ENCODE data around the gene KRTAP6-2. TPM values are rescaled to one million over a fixed set of nuclear protein-coding genes. Genes with fewer than 3 reads are reported as not detected.

Gene KRTAP6-2, protein sequence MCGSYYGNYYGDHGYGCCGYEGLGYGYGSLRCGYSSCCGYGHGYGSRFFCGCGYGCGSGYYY
- not detected for total RNA-seq

DNA sequence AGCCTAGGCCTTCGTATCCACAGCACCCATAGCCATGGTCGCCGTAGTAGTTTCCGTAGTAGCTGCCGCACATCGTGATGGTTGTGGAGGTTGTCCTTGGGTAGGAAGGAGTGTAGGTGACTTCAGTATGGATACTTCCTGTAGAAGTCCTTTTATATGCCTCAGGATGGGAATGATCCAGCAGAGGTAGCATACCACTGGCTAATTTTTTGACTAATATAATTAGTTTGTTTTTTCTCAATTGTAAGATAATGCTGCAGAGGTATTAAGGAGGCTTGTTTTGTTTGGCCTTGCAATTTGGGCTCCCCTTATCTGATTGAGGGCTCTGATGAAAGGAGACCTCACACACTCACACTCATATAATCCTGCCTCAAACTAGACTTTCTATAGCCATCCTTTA is at the start of gene KRTAP6-2:
Gene KRTAP6-2 (minus strand): TSS at position 101 of the 400 bp plus-strand sequence. CDS start 28 bp downstream, at position 73.
- Mint-ChIP-seq H3K9me3 (ENCODE audit: low read depth) (peaks cover 2% of the 10 kb centered on the region), H3K27ac (no peak within 1 kb of the TSS), H3K27me3 (peaks cover 2% of the 10 kb centered on the region), H3K36me3 (ENCODE audit: low read depth) (no peaks in the 10 kb centered on the region), H3K4me3 (no peak within 1 kb of the TSS), H3K4me1 (no peaks in the 10 kb centered on the region)
- ATAC-seq, result no peak
- CTCF ChIA-PET, result no interaction called here
- no peak for DNase-seq
- intact Hi-C loops (cut with DNase I, micrococcal nuclease), result no loop called here
- POLR2A ChIA-PET, result no interaction called here

DNA sequence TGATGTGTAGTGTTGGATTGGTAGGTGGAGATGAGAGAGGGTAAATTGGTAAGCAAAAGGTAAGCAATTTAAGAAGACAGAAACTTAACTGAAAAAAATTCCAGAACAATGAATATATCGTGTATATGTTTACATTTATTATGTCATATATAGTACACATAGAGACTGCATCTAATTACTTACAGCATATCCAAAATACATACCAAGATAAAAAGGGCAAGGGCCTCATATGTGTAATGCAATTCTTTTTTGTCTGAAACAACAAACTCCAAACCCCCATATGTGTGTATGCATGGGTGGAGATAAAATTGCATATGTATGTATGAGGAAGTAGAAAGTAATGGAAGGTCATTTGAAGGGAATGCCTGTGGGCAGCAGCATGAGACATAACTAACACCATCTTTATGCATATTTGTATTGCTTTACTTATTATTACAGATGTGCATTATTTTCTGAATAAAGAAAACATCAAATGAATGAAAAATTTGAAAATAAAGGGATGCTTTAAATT is 48.3 kb upstream of the KRTAP6-2 start:
- H3K27ac Mint-ChIP-seq, result no peak overlapping the region
- no peaks in the 10 kb centered on the region for H3K36me3 Mint-ChIP-seq (ENCODE audit: low read depth)
- H3K4me3 Mint-ChIP-seq, result no peak overlapping the region
- no peaks in the 10 kb centered on the region for H3K9me3 Mint-ChIP-seq (ENCODE audit: low read depth)
- ATAC-seq (no peak), DNase-seq (no peak)
- intact Hi-C loops (cut with DNase I, micrococcal nuclease), result no loop called here
- POLR2A ChIA-PET, result no interaction called here
- H3K4me1 Mint-ChIP-seq, result no peaks in the 10 kb centered on the region
- H3K27me3 Mint-ChIP-seq, result peaks cover 4% of the 10 kb centered on the region
- CTCF ChIA-PET, result no interaction called here

DNA sequence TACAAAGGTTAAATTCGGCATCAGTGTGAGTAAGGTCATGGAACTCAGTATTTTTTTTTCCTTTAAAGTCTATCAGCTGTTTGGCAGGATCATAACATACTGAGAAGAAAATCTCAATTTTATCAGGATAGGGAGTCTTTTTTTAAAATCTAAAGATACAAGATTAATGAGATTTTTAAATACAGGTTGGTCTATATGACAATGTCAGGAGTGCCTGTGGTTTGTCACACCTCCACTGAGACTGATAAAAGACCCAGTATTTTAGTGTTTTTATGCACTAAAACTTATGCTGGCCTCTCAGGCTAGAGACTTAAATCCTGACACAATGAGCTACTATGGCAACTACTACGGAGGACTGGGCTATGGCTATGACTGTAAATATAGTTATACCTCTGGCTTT is 43.9 kb upstream of the KRTAP6-2 start, which contains the start of gene KRTAP20-3:
Gene KRTAP20-3 (plus strand): TSS at position 301 of the 400 bp plus-strand sequence.
- intact Hi-C loops (cut with DNase I, micrococcal nuclease), result no loop called here
- CTCF ChIA-PET, result interaction anchor here (0.6 kb wide), 1 partner anchor 917 kb away, joined by 3 read pairs; no protein-coding TSS in a partner anchor
- Mint-ChIP-seq H3K36me3 (ENCODE audit: low read depth) (no peaks in the 10 kb centered on the region), H3K4me1 (no peaks in the 10 kb centered on the region), H3K4me3 (no peak within 1 kb of the TSS), H3K27me3 (peaks cover 2% of the 10 kb centered on the region), H3K9me3 (ENCODE audit: low read depth) (no peaks in the 10 kb centered on the region), H3K27ac (no peak within 1 kb of the TSS)
- DNase-seq, result no peak
- POLR2A ChIA-PET, result no interaction called here
- ATAC-seq, result no peak

DNA sequence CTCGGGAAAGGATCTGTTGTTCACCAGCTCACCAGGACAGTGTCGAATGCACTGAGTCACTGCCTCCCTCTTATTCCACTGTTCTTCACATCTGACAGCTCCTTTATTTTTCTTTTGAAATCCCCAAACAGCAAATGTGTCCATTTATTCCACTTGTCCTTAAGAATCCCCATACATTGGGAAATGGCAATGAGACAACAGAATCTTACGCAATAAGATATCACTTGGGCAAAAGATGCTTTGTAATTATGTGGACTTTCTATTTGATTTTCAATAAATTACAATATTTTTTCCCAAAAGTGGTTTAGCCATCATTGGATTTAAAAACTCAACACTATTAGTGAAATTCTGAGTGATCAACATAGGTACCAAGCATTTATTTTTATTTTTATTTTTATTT is 40.0 kb upstream of the KRTAP6-2 start:
- ATAC-seq (no peak), DNase-seq (no peak)
- H3K27ac Mint-ChIP-seq, result no peak overlapping the region
- intact Hi-C loops (cut with DNase I, micrococcal nuclease), result no loop called here
- H3K4me1 Mint-ChIP-seq, result no peaks in the 10 kb centered on the region
- H3K27me3 Mint-ChIP-seq, result no peaks in the 10 kb centered on the region
- H3K4me3 Mint-ChIP-seq, result no peak overlapping the region
- POLR2A ChIA-PET, result no interaction called here
- H3K36me3 Mint-ChIP-seq (ENCODE audit: low read depth), result no peaks in the 10 kb centered on the region
- CTCF ChIA-PET, result no interaction called here
- no peaks in the 10 kb centered on the region for H3K9me3 Mint-ChIP-seq (ENCODE audit: low read depth)

DNA sequence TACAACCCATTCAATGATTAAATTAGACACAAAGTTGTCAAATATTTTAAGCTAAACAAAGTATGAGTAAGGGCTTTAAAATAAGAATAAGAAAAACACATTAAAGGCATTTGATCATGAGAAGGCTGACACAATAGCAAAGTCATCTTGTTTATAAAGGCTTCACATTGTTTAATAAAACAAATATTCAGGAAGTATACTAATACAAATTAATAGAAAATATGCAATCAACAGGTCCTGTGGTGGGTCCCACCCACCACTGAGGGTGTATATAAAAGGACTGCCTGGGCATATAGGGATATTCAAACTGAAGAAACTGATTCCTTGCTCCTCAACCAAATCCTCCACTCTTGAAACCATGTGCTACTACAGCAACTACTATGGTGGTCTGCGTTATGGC is 36.2 kb upstream of the KRTAP6-2 start, which contains the start of gene KRTAP20-2:
Gene KRTAP20-2 (plus strand): TSS at position 301 of the 400 bp plus-strand sequence. CDS start 58 bp downstream, at position 359.
- no peak within 1 kb of the TSS for H3K27ac Mint-ChIP-seq
- H3K36me3 Mint-ChIP-seq (ENCODE audit: low read depth), result no peaks in the 10 kb centered on the region
- no peaks in the 10 kb centered on the region for H3K9me3 Mint-ChIP-seq (ENCODE audit: low read depth)
- ATAC-seq, result no peak
- intact Hi-C loops (cut with DNase I, micrococcal nuclease), result no loop called here
- ChIA-PET POLR2A (no interaction called here), CTCF (no interaction called here)
- DNase-seq, result no peak
- no peak within 1 kb of the TSS for H3K4me3 Mint-ChIP-seq
- no peaks in the 10 kb centered on the region for H3K27me3 Mint-ChIP-seq
- no peaks in the 10 kb centered on the region for H3K4me1 Mint-ChIP-seq

DNA sequence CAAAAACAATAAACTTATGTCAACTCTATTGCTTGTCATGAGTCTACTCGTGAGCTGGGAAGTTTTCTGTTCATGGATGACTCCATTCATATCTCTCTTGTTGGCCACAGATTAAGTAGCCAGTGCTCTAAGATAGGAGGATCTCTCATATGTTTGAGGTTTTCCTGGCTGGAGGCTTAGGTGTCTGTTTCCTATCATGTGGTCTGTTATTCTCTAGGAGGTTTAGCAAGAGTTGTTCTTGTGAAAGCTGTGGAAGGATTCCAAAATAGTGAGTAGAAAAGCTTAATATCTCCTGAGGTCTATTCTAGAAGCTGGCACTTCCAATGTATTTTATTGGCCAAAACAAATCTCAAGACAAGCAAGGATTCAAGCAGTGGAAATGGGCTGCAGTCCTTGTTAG is 30.5 kb upstream of the KRTAP6-2 start:
- H3K4me3 Mint-ChIP-seq, result no peak overlapping the region
- no peaks in the 10 kb centered on the region for H3K4me1 Mint-ChIP-seq
- CTCF ChIA-PET, result no interaction called here
- no peaks in the 10 kb centered on the region for H3K36me3 Mint-ChIP-seq (ENCODE audit: low read depth)
- ATAC-seq (no peak), DNase-seq (no peak)
- POLR2A ChIA-PET, result no interaction called here
- no peaks in the 10 kb centered on the region for H3K9me3 Mint-ChIP-seq (ENCODE audit: low read depth)
- H3K27ac Mint-ChIP-seq, result no peak overlapping the region
- intact Hi-C loops (cut with DNase I, micrococcal nuclease), result no loop called here
- H3K27me3 Mint-ChIP-seq, result no peaks in the 10 kb centered on the region

DNA sequence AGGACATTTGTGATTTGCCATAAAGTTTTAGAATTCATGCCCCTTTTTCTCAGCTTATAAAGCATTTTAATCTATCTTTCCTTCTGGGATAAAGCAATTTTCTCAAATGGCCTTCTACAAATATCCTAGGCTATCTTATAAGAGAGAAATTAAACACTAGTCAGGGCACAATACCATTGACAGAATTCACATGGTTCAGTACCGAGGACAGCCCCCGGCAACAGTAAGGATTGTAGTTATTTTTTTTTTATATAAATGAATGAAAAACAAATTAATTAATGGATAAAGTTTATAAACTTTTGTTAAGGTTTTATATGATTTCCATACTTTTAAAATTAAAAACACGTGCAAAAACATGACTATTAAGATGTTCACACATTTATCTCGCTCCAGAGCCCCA is 29.4 kb upstream of the KRTAP6-2 start:
- Mint-ChIP-seq H3K27me3 (no peaks in the 10 kb centered on the region), H3K4me3 (no peak overlapping the region), H3K9me3 (ENCODE audit: low read depth) (no peaks in the 10 kb centered on the region), H3K27ac (no peak overlapping the region), H3K4me1 (no peaks in the 10 kb centered on the region), H3K36me3 (ENCODE audit: low read depth) (no peaks in the 10 kb centered on the region)
- intact Hi-C loops (cut with DNase I, micrococcal nuclease), result no loop called here
- no peak for ATAC-seq
- POLR2A ChIA-PET, result no interaction called here
- DNase-seq, result no peak
- CTCF ChIA-PET, result no interaction called here

DNA sequence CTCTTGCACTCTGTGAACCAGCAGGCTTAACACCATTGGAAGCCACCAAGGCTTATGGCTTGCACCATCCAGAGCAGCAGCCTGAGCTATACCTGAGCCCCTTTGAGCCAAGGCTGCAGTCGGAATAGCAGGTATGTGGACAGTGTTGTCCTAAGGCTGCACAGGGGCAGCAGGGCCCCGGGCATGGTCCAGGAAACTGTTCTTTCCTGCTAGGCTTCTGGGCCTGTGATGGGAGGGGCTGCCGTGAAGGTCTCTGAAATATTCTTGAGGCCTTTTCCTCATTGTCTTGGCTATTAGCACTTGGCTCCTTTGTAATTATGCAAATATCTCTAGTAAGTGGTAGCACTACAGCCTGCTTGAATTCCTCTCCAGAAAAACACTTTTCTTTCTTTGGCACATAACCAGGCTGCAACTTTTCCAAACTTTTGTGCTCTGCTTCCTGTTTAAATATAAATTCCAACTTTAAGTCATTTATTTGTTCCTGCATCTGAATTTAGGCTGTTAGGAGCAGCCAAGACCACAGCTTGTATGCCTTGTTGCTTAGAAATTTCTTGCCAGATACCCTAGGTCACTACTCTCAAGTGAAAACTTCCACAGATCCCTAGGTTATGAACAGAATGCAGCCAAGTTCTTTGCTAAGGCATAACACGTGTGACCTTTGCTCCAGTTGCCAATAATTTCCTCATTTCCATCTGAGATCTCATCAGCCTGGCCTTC is 26.9 kb upstream of the KRTAP6-2 start:
- H3K36me3 Mint-ChIP-seq (ENCODE audit: low read depth), result no peaks in the 10 kb centered on the region
- DNase-seq, result no peak
- H3K4me3 Mint-ChIP-seq, result no peak overlapping the region
- H3K27ac Mint-ChIP-seq, result no peak overlapping the region
- POLR2A ChIA-PET, result no interaction called here
- H3K27me3 Mint-ChIP-seq, result no peaks in the 10 kb centered on the region
- CTCF ChIA-PET, result no interaction called here
- no peaks in the 10 kb centered on the region for H3K9me3 Mint-ChIP-seq (ENCODE audit: low read depth)
- H3K4me1 Mint-ChIP-seq, result no peaks in the 10 kb centered on the region
- no peak for ATAC-seq
- intact Hi-C loops (cut with DNase I, micrococcal nuclease), result no loop called here

DNA sequence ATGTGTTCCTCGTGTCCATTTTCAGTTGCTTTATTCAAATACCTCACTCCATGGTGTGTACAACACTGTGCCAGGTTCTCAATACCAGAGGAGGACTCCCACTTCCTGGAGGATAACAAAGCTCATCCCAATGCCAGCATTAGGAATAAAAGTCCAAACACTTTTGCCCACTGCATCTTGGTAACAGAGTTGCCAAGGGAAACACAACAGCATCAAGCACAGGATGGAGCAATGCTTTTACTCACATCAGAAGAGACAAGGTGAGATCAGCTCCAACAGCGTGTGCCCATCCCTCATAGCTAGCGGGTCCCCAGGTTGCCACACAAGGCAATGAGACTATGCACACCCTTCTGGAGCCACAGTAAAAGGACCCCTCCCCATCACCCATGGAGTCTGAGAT is 24.7 kb upstream of the KRTAP6-2 start:
- Mint-ChIP-seq H3K36me3 (ENCODE audit: low read depth) (no peaks in the 10 kb centered on the region), H3K9me3 (ENCODE audit: low read depth) (no peaks in the 10 kb centered on the region), H3K27ac (no peak overlapping the region), H3K4me1 (no peaks in the 10 kb centered on the region), H3K27me3 (no peaks in the 10 kb centered on the region), H3K4me3 (no peak overlapping the region)
- intact Hi-C loops (cut with DNase I, micrococcal nuclease), result no loop called here
- CTCF ChIA-PET, result no interaction called here
- POLR2A ChIA-PET, result no interaction called here
- DNase-seq (no peak), ATAC-seq (no peak)

DNA sequence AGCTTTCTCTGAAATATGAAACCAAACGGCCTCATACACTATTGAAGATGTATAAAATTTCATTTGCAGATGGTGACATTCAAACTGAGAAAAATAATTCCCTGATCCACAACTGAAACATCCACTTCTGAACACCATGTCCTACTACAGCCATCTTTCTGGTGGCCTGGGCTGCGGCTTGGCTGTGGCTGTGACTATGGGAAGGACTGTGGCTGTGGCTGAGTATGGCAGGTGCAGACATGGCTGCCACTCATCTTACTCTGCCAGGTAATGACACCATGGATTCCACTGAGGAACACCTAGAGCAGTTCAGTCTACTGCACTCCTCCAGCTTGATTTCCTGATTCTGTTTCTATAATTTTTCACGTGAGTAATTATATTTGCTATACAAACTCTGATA is 21.8 kb upstream of the KRTAP6-2 start, which contains the start of gene KRTAP20-4:
Gene KRTAP20-4 (plus strand): TSS at position 106 of the 400 bp plus-strand sequence.
- Mint-ChIP-seq H3K36me3 (ENCODE audit: low read depth) (no peaks in the 10 kb centered on the region), H3K27ac (no peak within 1 kb of the TSS), H3K9me3 (ENCODE audit: low read depth) (no peaks in the 10 kb centered on the region), H3K27me3 (no peaks in the 10 kb centered on the region), H3K4me1 (no peaks in the 10 kb centered on the region), H3K4me3 (no peak within 1 kb of the TSS)
- CTCF ChIA-PET, result no interaction called here
- POLR2A ChIA-PET, result no interaction called here
- intact Hi-C loops (cut with DNase I, micrococcal nuclease), result no loop called here
- DNase-seq (no peak), ATAC-seq (no peak)

DNA sequence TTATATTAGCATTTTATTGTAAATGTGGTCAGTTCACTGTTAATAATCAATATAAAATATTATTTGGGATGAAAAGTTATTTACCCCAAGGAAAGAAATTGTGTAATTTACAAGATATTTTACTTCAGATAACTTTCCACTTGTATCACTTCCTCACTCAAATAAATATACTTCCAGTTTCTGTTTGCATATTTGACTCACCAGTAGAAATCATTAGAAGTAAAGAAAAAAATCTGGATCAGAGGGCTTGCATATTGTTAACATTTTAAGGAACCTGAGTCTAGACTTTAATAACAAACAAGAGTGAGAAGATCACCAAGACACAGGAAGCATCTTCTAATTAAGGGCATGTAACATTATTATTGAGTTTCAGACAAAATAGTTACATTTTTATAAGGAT is 21.4 kb upstream of the KRTAP6-2 start:
- POLR2A ChIA-PET, result no interaction called here
- intact Hi-C loops (cut with DNase I, micrococcal nuclease), result no loop called here
- no peak overlapping the region for H3K27ac Mint-ChIP-seq
- H3K27me3 Mint-ChIP-seq, result no peaks in the 10 kb centered on the region
- no peak for ATAC-seq
- H3K36me3 Mint-ChIP-seq (ENCODE audit: low read depth), result no peaks in the 10 kb centered on the region
- CTCF ChIA-PET, result no interaction called here
- H3K4me1 Mint-ChIP-seq, result no peaks in the 10 kb centered on the region
- H3K4me3 Mint-ChIP-seq, result no peak overlapping the region
- H3K9me3 Mint-ChIP-seq (ENCODE audit: low read depth), result no peaks in the 10 kb centered on the region
- DNase-seq, result no peak

DNA sequence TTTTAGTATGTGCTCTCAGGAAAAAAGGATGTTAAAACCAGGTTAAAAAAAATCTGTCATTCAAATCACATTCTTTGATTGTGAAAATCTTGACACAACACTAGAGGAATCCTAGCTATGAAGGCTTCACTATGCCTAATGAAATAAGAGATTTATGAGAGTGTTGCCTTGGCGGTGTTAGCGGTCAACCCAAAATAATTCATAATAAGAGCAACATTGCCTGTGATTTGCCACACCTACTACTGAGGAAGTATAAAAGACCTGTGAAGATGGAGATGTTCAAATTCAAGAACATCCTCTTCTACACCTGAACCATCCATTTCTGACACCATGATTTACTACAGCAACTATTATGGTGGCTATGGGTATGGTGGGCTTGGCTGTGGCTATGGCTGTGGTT is 17.4 kb upstream of the KRTAP6-2 start, which contains the start of gene KRTAP20-1:
Gene KRTAP20-1 (plus strand): TSS at position 301 of the 400 bp plus-strand sequence. CDS start 30 bp downstream, at position 331.
- intact Hi-C loops (cut with DNase I, micrococcal nuclease), result no loop called here
- Mint-ChIP-seq H3K36me3 (ENCODE audit: low read depth) (no peaks in the 10 kb centered on the region), H3K27me3 (no peaks in the 10 kb centered on the region), H3K4me1 (no peaks in the 10 kb centered on the region), H3K9me3 (ENCODE audit: low read depth) (no peaks in the 10 kb centered on the region), H3K4me3 (no peak within 1 kb of the TSS), H3K27ac (no peak within 1 kb of the TSS)
- CTCF ChIA-PET, result no interaction called here
- DNase-seq (no peak), ATAC-seq (no peak)
- POLR2A ChIA-PET, result no interaction called here
